Heart left ventricle (tissue), 13 donors: ENCODE measurements around the gene KANSL2.

Experiments used
- CTCF ChIP-seq, 12 donors: fragments of 200-600 bp; sonication (generic) in 4 of 12; IDR thresholded peaks; one replicate each; pipeline versions ENCODE4 v1.5.0 to v1.8.0; 2018 to 2022; ENCODE audit warnings: antibody characterized with exemption in 12 of 12, mild to moderate bottlenecking in 5 of 12
- POLR2A ChIP-seq, 2 donors: fragments of 450-650 bp; IDR thresholded peaks; one replicate each; pipeline ENCODE4 v1.6.1; 2017; ENCODE audit warnings: antibody characterized with exemption in 2 of 2, mild to moderate bottlenecking in 2 of 2, moderate library complexity in 2 of 2
- donor health status: ischemic (EF 13 %, LVEDD 7.1; RV severe dilation, severe dysfunction).
- donor health status: DM: no; HTN: yes; CAD: no.
- donor health status: DM: no; HTN: no; CAD: no.
- donor health status: ischemic (EF 25% LVEDD 6.9; RV normal size, moderate dysfunction).
- donor health status: ischemic (EF 25% LVEDD 5.7; RV mildly dilated, moderate dysfunction).
- donor health status: ischemic (EF 35%, LVEDD 5.7; RV mildly dilated, moderate dysfunction).
- donor health status: nonischemic (EF 11% LVEDD 7.7; RV severe dilation, severe dysfunction).
- donor health status: DM: yes; HTN: yes; CAD: no.
- donor health status: PGD.
- donor health status: ischemic (EF 29% LVEDD 5.4; RV normal size, mild dysfunction).
- donor health status: nonischemic (EF 23%, LVEDD 6.1; RV moderate dilation, normal function).

DNA sequence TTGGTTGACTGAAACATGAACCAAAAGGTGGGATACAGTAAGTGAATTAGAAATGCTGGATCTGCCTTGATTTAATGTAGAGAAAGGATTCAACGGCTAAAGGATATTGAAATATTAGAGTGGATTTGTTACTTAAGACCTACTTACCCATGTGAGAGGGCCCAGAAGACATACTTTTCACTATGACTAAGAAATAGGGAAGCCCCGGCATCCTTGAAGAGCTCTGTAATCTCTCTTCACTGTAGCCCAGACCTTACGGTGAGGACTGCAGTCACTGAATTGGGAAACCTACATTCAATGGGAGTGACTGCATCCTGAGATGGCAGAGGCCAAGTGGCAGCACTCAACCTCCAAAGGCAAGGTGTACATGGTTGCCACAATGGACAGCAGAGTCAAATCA, 52.5 kb downstream of the KANSL2 start:
- TF ChIP-seq POLR2A (IDR thresholded peaks at IDR 0.05) (no peak), CTCF (IDR thresholded peaks at IDR 0.05) (no peak)
